ENCODE data around the gene SYNE2.
"Not testable (repeated sequence)": the region's sequence is repeated elsewhere in the genome, so short reads cannot be mapped to it uniquely, and the experiment has no call there.

SYNE2 gene

DNA sequence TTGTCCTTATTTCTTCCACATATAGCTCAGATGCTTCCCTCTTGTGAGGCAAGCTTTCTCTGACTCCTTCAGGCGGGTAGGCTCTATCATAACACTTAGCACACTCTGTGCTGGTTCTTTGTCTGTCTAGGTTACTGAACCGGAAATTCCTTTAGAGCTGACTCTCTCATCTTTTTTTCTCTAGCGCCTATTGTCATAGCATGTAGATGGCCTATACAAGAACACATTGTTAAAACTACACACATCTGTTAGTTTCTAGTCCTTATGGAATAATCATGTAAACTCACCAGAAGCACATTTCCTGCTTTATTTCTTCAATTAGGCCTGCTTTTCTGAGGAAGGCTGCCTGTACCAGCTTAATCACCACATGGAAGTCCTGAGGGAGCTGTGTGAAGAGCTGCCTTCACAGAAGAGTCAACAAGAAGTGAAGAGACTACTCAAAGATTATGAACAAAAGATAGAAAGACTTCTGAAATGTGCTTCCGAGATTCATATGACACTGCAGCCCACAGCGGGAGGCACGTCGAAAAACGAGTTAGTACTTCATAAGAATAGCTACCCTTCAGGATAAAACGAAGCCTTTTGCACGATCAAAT lies 143.9 kb downstream of the SYNE2 start:
- Histone ChIP-seq H3K9ac (ENCODE audit: low read depth, low read length) (no peak overlapping the region), H3K27me3 (ENCODE audit: insufficient read depth, low read length) (no peaks in the 10 kb centered on the region), H3K9me3 (ENCODE audit: insufficient read depth, low read depth, low read length) (no peaks in the 10 kb centered on the region), H3K4me3 (ENCODE audit: low read length) (no peak overlapping the region), H3K4me1 (ENCODE audit: insufficient read depth, low read length) (no peaks in the 10 kb centered on the region), H3K27ac (ENCODE audit: low read length) (no peak overlapping the region), H3K36me3 (ENCODE audit: insufficient read depth, low read depth, low read length) (peaks cover 73% of the 10 kb centered on the region)

DNA sequence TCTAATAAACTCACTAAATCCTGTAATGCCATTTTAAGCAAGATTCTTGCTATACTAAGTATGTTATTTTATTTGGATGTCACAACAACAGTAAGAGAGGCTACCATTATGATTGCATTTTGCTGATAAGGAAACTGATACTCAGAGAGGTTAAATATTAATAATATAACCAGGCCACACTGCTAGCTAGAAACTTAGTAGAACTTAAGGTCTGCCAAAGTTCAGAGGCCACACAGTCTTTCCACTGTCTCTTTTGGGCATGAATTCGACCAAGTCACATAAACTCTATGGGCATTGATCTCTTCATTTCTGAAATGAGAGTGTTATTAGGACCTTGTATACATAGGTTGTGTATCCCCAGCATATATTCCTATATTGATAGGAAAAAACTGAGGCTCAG lies 147.9 kb downstream of the SYNE2 start:
- no peaks in the 10 kb centered on the region for H3K9me3 ChIP-seq (ENCODE audit: insufficient read depth, low read depth, low read length)
- no peak overlapping the region for H3K27ac ChIP-seq (ENCODE audit: low read length)
- no peaks in the 10 kb centered on the region for H3K4me1 ChIP-seq (ENCODE audit: insufficient read depth, low read length)
- H3K36me3 ChIP-seq (ENCODE audit: insufficient read depth, low read depth, low read length), result peaks cover 83% of the 10 kb centered on the region
- no peaks in the 10 kb centered on the region for H3K27me3 ChIP-seq (ENCODE audit: insufficient read depth, low read length)
- H3K4me3 ChIP-seq (ENCODE audit: low read length), result no peak overlapping the region
- no peak overlapping the region for H3K9ac ChIP-seq (ENCODE audit: low read depth, low read length)

DNA sequence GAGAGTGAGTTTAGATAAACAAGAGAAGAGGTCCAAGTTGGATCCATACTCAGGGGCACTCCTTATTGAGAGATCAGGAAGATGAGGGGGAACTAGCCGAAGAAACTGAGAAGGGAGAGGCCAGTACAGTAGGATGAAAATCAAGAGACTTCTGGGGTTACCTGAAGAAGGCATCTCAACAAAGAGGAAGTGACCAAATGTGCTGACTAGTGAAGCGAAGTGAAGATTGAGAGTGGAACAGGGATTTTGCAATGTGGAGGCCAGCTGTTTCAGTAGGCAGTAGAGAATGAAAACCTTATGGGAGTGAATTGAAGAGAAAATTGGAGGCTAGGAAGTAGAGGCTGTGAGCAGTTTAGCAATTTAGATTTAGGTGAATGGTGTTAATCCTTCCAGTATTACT lies 153.0 kb downstream of the SYNE2 start:
- Histone ChIP-seq H3K27me3 (ENCODE audit: insufficient read depth, low read length) (no peaks in the 10 kb centered on the region), H3K9ac (ENCODE audit: low read depth, low read length) (no peak overlapping the region), H3K36me3 (ENCODE audit: insufficient read depth, low read depth, low read length) (peaks cover 58% of the 10 kb centered on the region), H3K9me3 (ENCODE audit: insufficient read depth, low read depth, low read length) (no peaks in the 10 kb centered on the region), H3K4me1 (ENCODE audit: insufficient read depth, low read length) (no peaks in the 10 kb centered on the region), H3K4me3 (ENCODE audit: low read length) (no peak overlapping the region), H3K27ac (ENCODE audit: low read length) (no peak overlapping the region)

DNA sequence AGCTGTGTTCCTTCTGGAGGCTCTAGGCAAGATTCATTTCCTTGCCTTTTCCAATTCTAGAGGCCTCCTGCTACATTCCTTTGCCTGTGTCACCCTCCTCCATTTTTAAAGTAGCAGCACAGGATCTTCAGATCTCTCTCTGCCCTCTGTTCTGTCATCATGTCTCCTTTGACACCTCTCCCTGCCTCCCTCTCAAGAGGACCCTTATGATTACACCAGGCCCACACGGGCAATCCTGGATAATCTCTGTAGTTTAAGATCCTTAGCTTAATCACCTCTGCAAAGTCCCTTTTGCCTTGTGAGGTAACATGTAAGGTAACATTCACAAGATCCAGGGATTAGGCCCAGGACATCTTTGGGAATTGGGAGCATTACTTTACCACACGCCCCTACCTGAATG lies 155.2 kb downstream of the SYNE2 start:
- no peak overlapping the region for H3K9ac ChIP-seq (ENCODE audit: low read depth, low read length)
- peaks cover 42% of the 10 kb centered on the region for H3K36me3 ChIP-seq (ENCODE audit: insufficient read depth, low read depth, low read length)
- H3K27ac ChIP-seq (ENCODE audit: low read length), result no peak overlapping the region

DNA sequence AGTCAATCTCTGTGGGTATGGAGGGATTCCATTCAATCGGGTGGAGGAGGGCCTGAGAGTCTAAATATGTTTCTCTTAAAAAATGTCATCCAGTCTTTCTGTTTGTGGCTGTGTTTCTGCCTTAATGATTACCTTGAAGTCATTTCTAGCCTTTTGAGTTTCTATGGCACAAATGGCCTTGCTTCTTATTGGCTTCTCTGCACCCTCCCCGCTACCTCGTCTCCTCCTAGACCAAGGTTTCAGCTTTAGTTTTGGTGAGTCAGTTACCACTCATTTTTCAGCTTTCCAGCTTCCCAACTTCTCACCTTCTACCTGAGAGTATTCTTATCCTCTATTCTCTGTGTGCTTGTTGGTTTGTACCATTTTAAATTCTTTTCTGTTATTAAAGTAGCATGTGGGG lies 159.2 kb downstream of the SYNE2 start:
- no peak overlapping the region for H3K9ac ChIP-seq (ENCODE audit: low read depth, low read length)
- no peaks in the 10 kb centered on the region for H3K4me1 ChIP-seq (ENCODE audit: insufficient read depth, low read length)
- H3K36me3 ChIP-seq (ENCODE audit: insufficient read depth, low read depth, low read length), result peaks cover 24% of the 10 kb centered on the region
- H3K27ac ChIP-seq (ENCODE audit: low read length), result no peak overlapping the region
- H3K27me3 ChIP-seq (ENCODE audit: insufficient read depth, low read length), result no peaks in the 10 kb centered on the region
- no peak overlapping the region for H3K4me3 ChIP-seq (ENCODE audit: low read length)
- H3K9me3 ChIP-seq (ENCODE audit: insufficient read depth, low read depth, low read length), result no peaks in the 10 kb centered on the region

More for the DNA sequence above, 155.2 kb downstream of the SYNE2 start:
- Histone ChIP-seq H3K9me3 (ENCODE audit: insufficient read depth, low read depth, low read length) (no peaks in the 10 kb centered on the region), H3K27me3 (ENCODE audit: insufficient read depth, low read length) (no peaks in the 10 kb centered on the region), H3K4me3 (ENCODE audit: low read length) (no peak overlapping the region), H3K4me1 (ENCODE audit: insufficient read depth, low read length) (no peaks in the 10 kb centered on the region)

DNA sequence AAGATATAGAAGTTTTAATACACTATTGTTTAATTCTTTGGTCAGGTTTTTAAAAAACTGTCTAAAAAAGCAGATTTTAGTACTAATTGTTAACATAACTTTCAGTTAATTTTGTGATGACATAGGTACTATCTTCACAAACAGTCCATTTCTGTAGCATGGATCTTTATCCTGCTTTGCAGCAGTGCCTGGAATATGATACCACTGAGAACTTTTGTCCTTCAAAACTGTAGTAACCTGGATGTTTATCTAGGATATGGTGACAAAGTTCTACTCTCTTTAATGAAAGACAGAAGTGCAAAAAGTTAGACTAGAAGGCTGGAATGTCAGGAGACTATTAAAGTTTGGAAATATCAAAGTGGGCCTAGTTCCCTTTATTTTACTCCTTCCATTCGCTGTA lies 159.9 kb downstream of the SYNE2 start:
- H3K27me3 ChIP-seq (ENCODE audit: insufficient read depth, low read length), result no peaks in the 10 kb centered on the region
- H3K9ac ChIP-seq (ENCODE audit: low read depth, low read length), result no peak overlapping the region
- H3K4me3 ChIP-seq (ENCODE audit: low read length), result no peak overlapping the region
- H3K36me3 ChIP-seq (ENCODE audit: insufficient read depth, low read depth, low read length), result peaks cover 23% of the 10 kb centered on the region
- no peak overlapping the region for H3K27ac ChIP-seq (ENCODE audit: low read length)
- no peaks in the 10 kb centered on the region for H3K9me3 ChIP-seq (ENCODE audit: insufficient read depth, low read depth, low read length)
- H3K4me1 ChIP-seq (ENCODE audit: insufficient read depth, low read length), result no peaks in the 10 kb centered on the region

DNA sequence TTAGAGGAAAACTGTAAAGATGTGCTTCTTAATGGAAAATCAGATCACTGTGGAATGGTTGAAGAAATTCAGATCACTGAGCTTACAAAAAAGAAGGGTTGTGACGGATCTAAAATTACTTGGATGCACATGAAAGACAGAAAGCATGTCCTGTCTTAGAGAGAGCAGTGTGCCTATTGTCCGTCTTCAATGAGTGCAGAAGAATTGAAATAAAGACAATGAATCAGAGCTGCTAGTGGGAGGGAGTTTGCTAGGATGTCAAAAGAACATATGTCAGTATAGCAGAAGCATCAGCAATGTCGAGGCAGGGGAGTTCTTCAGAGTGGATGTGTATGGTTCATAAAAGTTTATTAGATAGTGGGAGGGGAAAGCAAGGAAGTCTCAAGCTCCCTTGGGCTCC lies 172.7 kb downstream of the SYNE2 start:
- Histone ChIP-seq H3K27me3 (ENCODE audit: insufficient read depth, low read length) (no peaks in the 10 kb centered on the region), H3K9ac (ENCODE audit: low read depth, low read length) (no peak overlapping the region), H3K36me3 (ENCODE audit: insufficient read depth, low read depth, low read length) (peaks cover 86% of the 10 kb centered on the region), H3K4me3 (ENCODE audit: low read length) (no peak overlapping the region), H3K9me3 (ENCODE audit: insufficient read depth, low read depth, low read length) (no peaks in the 10 kb centered on the region), H3K27ac (ENCODE audit: low read length) (no peak overlapping the region), H3K4me1 (ENCODE audit: insufficient read depth, low read length) (no peaks in the 10 kb centered on the region)

DNA sequence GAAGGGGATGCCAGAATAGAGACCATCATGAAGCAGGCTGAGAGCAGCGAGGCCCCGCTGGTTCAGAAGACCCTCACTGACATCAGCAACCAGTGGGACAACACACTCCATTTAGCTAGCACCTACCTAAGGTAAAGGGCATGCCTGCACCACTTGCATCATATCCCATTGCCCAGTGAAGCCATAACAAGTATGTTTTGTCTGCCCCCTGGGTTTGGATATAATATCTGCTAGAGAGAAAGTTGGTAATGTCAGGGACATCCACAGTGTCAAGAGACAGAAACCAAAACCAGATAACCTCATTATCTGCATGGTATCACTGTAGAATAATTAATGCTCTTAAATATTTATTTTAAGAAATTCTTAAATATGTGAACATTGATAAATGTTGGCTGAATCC lies 173.8 kb downstream of the SYNE2 start:
- no peak overlapping the region for H3K9ac ChIP-seq (ENCODE audit: low read depth, low read length)
- no peak overlapping the region for H3K4me3 ChIP-seq (ENCODE audit: low read length)
- no peak overlapping the region for H3K27ac ChIP-seq (ENCODE audit: low read length)
- H3K36me3 ChIP-seq (ENCODE audit: insufficient read depth, low read depth, low read length), result peaks cover 87% of the 10 kb centered on the region
- H3K4me1 ChIP-seq (ENCODE audit: insufficient read depth, low read length), result no peaks in the 10 kb centered on the region
- H3K27me3 ChIP-seq (ENCODE audit: insufficient read depth, low read length), result no peaks in the 10 kb centered on the region
- no peaks in the 10 kb centered on the region for H3K9me3 ChIP-seq (ENCODE audit: insufficient read depth, low read depth, low read length)

DNA sequence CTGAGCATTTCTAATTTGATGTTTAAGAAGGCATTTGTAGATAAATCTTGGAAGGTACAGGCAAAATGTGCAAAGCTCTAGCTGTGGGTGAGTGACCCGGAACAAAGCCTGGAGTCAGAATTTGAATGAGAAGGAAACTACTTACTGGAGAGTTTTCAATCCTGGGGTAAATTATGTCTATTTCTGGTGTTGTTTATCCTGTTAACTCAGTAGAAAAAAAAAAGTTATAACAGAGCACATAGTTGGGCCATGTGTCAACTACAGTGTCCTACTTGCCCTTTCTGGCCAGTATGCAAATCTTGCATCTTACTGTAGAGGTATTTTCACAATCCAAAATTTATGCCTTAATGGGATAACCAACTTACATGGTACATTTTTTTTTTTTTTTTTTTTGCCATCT lies 182.3 kb downstream of the SYNE2 start:
- Histone ChIP-seq H3K27me3 (ENCODE audit: insufficient read depth, low read length) (no peaks in the 10 kb centered on the region), H3K4me3 (ENCODE audit: low read length) (no peak overlapping the region), H3K9me3 (ENCODE audit: insufficient read depth, low read depth, low read length) (0 out of 2 replicates have a peak, but pooled peaks cover 3% of the 10 kb centered on the region), H3K4me1 (ENCODE audit: insufficient read depth, low read length) (no peaks in the 10 kb centered on the region), H3K27ac (ENCODE audit: low read length) (no peak overlapping the region), H3K36me3 (ENCODE audit: insufficient read depth, low read depth, low read length) (peaks cover 20% of the 10 kb centered on the region), H3K9ac (ENCODE audit: low read depth, low read length) (no peak overlapping the region)

DNA sequence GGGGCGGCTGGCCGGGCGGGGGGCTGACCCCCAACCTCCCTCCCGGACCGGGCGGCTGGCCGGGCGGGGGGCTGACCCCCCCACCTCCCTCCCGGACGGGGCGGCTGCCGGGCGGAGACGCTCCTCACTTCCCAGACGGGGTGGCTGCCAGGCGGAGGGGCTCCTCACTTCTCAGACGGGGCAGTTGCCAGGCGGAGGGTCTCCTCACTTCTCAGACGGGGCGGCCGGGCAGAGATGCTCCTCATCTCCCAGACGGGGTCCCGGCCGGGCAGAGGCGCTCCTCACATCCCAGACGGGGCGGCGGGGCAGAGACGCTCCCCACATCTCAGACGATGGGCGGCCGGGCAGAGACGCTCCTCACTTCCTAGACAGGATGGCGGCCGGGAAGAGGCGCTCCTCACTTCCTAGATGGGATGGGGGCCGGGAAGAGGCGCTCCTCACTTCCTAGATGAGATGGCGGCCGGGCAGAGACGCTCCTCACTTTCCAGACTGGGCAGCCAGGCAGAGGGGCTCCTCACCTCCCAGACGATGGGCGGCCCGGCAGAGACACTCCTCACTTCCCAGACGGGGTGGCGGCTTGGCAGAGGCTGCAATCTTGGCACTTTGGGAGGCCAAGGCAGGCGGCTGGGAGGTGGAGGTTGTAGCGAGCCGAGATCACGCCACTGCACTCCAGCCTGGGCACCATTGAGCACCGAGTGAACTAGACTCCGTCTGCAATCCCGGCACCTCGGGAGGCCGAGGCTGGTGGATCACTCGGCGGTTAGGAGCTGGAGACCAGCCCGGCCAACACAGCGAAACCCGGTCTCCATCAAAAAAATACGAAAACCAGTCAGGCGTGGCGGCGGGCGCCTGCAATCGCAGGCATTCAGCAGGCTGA lies 185.3 kb downstream of the SYNE2 start:
- H3K36me3 ChIP-seq (ENCODE audit: insufficient read depth, low read depth, low read length); H3K9ac ChIP-seq (ENCODE audit: low read depth, low read length); H3K27me3 ChIP-seq (ENCODE audit: insufficient read depth, low read length); H3K4me3 ChIP-seq (ENCODE audit: low read length); H3K9me3 ChIP-seq (ENCODE audit: insufficient read depth, low read depth, low read length); H3K4me1 ChIP-seq (ENCODE audit: insufficient read depth, low read length); H3K27ac ChIP-seq (ENCODE audit: low read length): not testable (repeated sequence)

DNA sequence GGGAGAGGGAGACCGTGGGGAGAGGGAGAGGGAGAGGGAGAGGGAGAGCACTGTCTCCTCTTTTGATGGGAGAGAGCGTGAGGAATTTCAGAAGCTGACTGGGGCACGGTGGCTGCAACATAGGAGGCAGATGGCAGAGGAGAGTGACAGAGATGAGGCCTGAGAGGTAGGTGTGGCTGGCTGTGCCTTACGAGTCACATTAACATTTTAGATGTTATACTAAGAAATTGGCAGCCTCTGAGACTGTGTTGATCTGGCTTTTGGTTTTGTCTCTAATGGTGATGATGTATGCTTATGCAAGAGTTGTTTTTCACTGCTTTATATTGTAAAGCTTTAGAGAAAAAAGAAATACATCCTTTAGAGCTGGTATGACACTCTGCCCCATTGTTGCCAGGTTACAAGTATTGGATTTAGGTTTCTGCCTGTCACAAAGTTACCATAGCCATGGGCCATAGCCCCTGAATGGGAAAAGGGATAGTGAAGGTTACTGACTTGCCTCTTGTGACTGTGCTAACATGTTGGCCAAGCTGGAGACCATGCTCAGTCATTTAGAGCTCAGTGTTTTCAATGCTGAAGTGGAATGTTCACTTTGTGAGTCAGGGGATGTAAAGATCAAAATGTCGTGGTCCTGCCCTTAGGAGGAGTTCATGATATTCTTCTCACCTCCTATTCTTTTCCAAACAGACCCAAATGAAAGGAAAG lies 186.2 kb downstream of the SYNE2 start:
- H3K27ac ChIP-seq (ENCODE audit: low read length), result no peak overlapping the region
- 0 out of 2 replicates have a peak, but pooled peaks cover 3% of the 10 kb centered on the region for H3K9me3 ChIP-seq (ENCODE audit: insufficient read depth, low read depth, low read length)
- H3K27me3 ChIP-seq (ENCODE audit: insufficient read depth, low read length), result no peaks in the 10 kb centered on the region
- H3K4me1 ChIP-seq (ENCODE audit: insufficient read depth, low read length), result no peaks in the 10 kb centered on the region
- H3K4me3 ChIP-seq (ENCODE audit: low read length), result no peak overlapping the region
- H3K9ac ChIP-seq (ENCODE audit: low read depth, low read length), result no peak overlapping the region
- no peaks in the 10 kb centered on the region; the same call in 1 of the 2 replicates for H3K36me3 ChIP-seq (ENCODE audit: insufficient read depth, low read depth, low read length)
